HCT116 (cell line): ENCODE measurements around the gene PLCH2. TPM values are rescaled to one million over a fixed set of nuclear protein-coding genes. Genes with fewer than 3 reads are reported as not detected.

ENCODE experiments used
- ATAC-seq: fragments of 200-7000 bp; cut with Tn5 transposase; 2 replicates; pipeline ENCODE4 v1.9.1; 2020; ENCODE audit warnings: mild to moderate bottlenecking, moderate library complexity
- BruUV-seq: library from RNA; stranded (reverse); fragments of 400-500 nt; replicated peaks from 2 replicates; lab custom pipeline; 2021; lab: Mats Ljungman, UMichigan
- CTCF ChIA-PET: fragments of 300-600 bp; sonication (Branson Sonifier 250); formaldehyde crosslinking; loops from one replicate; lab custom pipeline; 2021; ENCODE audit warnings: antibody characterized with exemption; lab: Charles Lee
- POLR2A ChIA-PET: fragments of 300-600, 350-600 bp; sonication (Branson Sonifier 250); formaldehyde crosslinking; loops from one replicate; lab custom pipeline; 2021; ENCODE audit warnings: antibody characterized with exemption; lab: Charles Lee
- RAD21 ChIA-PET, 2 experiments: fragments of 300-600 bp; sonication (Branson Sonifier 250); formaldehyde crosslinking; loops; one replicate each; lab custom pipeline; 2023; ENCODE audit warnings: low total read pairs in 2 of 2; ENCODE audit not compliant: uncharacterized antibody in 2 of 2, unreplicated experiment in 2 of 2, low non-redundant PET in 1 of 2; lab: Charles Lee
- DNase-seq: peaks from one replicate; pipeline ENCODE4 v3.0.0-alpha.2; 2010; ENCODE audit warnings: low read depth, low spot score
- H2AFZ ChIP-seq: fragments of 200-600 bp; shearing (Covaris generic), sonication (generic); 2 replicates; pipeline ENCODE4 v1.6.1; 2017; ENCODE audit warnings: low read depth, mixed run types, mixed read lengths, antibody characterized with exemption, low read length; ENCODE audit not compliant: poor library complexity, severe bottlenecking
- H3K27ac ChIP-seq: 2 replicates; pipeline ENCODE4 v1.5.1; 2012; ENCODE audit warnings: low read depth, low read length
- H3K27me3 ChIP-seq: fragments of 200-600 bp; sonication (generic); 2 replicates; pipeline ENCODE4 v1.6.1; 2016; ENCODE audit warnings: mixed run types, low read length, mixed read lengths; ENCODE audit not compliant: insufficient read depth
- H3K36me3 ChIP-seq, 2 experiments: fragments of 200-500 bp in 1 of 2; fragments of 200-600 bp in 1 of 2; sonication (Bioruptor generic) in 1 of 2; sonication (generic) in 1 of 2; 2 replicates each; pipeline versions ENCODE4 v1.5.1 to v1.6.1; 2014 to 2016; ENCODE audit warnings: low read length in 2 of 2, inconsistent platforms in 1 of 2, mixed read lengths in 1 of 2, mixed run types in 1 of 2; ENCODE audit not compliant: insufficient read depth in 2 of 2, control insufficient read depth in 1 of 2
- H3K4me1 ChIP-seq, 2 experiments: fragments of 200-600 bp in 1 of 2; sonication (generic) in 1 of 2; 2 replicates each; pipeline versions ENCODE4 v1.5.1 to v1.6.1; 2012 to 2017; ENCODE audit warnings: low read length in 2 of 2, inconsistent platforms in 1 of 2, mild to moderate bottlenecking in 1 of 2, mixed read lengths in 1 of 2, mixed run types in 1 of 2, moderate library complexity in 1 of 2; ENCODE audit not compliant: insufficient read depth in 2 of 2, control insufficient read depth in 1 of 2
- H3K4me2 ChIP-seq: fragments of 200-600 bp; sonication (generic); 2 replicates; pipeline ENCODE4 v1.6.1; 2017; ENCODE audit warnings: mixed run types, low read length, mixed read lengths
- H3K4me3 ChIP-seq, 2 experiments: fragments of 200-600 bp in 1 of 2; sonication (generic) in 1 of 2; replicated peaks in 1 of 2; 2 replicates each; pipeline ENCODE4 v1.5.1; 2011 to 2016; ENCODE audit warnings: low read length in 2 of 2, control low read depth in 1 of 2, low read depth in 1 of 2, mild to moderate bottlenecking in 1 of 2, mixed read lengths in 1 of 2, mixed run types in 1 of 2
- H3K79me2 ChIP-seq: fragments of 200-600 bp; sonication (generic); 2 replicates; pipeline ENCODE4 v1.6.1; 2017; ENCODE audit warnings: mild to moderate bottlenecking, mixed run types, low read length, moderate library complexity, mixed read lengths; ENCODE audit not compliant: insufficient read depth
- H3K9ac ChIP-seq: fragments of 200-600 bp; sonication (generic); 2 replicates; pipeline ENCODE4 v1.6.1; 2016; ENCODE audit warnings: low read length, mixed read lengths
- H3K9me2 ChIP-seq: fragments of 200-600 bp; sonication (generic), shearing (Covaris generic); 2 replicates; pipeline ENCODE4 v1.6.1; 2017; ENCODE audit warnings: mixed run types, mild to moderate bottlenecking, moderate library complexity; ENCODE audit not compliant: insufficient read depth
- H3K9me3 ChIP-seq, 2 experiments: fragments of 200-500 bp in 1 of 2; fragments of 200-600 bp in 1 of 2; sonication (Bioruptor generic) in 1 of 2; sonication (generic) in 1 of 2; 2 replicates each; pipeline ENCODE4 v1.6.1; 2014 to 2017; ENCODE audit warnings: low read length in 2 of 2, mixed read lengths in 2 of 2, inconsistent platforms in 1 of 2, low read depth in 1 of 2, mild to moderate bottlenecking in 1 of 2, mixed run types in 1 of 2, moderate library complexity in 1 of 2; ENCODE audit not compliant: control insufficient read depth in 1 of 2, insufficient read depth in 1 of 2
- H4K20me1 ChIP-seq: fragments of 200-600 bp; sonication (generic), shearing (Covaris generic); 2 replicates; pipeline ENCODE4 v1.6.1; 2017; ENCODE audit warnings: mixed run types, mild to moderate bottlenecking, moderate library complexity; ENCODE audit not compliant: insufficient read depth
- ATF3 ChIP-seq: IDR thresholded peaks from 2 replicates; pipeline ENCODE4 v1.6.1; 2012
- CTCF ChIP-seq, 3 experiments: fragments of 200-600 bp in 1 of 3; sonication (generic) in 1 of 3; IDR thresholded peaks in 2 of 3; conservative IDR thresholded peaks in 1 of 3; 2 replicates each; pipeline ENCODE4 v1.5.1; 2012 to 2017; ENCODE audit warnings: low read depth in 2 of 3, low read length in 2 of 3, antibody characterized with exemption in 1 of 3, borderline replicate concordance in 1 of 3, control low read depth in 1 of 3, mild to moderate bottlenecking in 1 of 3, mixed read lengths in 1 of 3, mixed run types in 1 of 3, moderate library complexity in 1 of 3; ENCODE audit not compliant: insufficient read depth in 1 of 3
- EGR1 ChIP-seq: IDR thresholded peaks from 2 replicates; pipeline ENCODE4 v1.6.1; 2012; ENCODE audit warnings: low read depth
- ELF1 ChIP-seq: IDR thresholded peaks from 2 replicates; pipeline ENCODE4 v1.6.1; 2012; ENCODE audit warnings: low read depth, borderline replicate concordance
- EZH2 ChIP-seq: fragments of 200-600 bp; sonication (generic); IDR thresholded peaks from 2 replicates; pipeline ENCODE4 v1.6.1; 2017; ENCODE audit warnings: antibody characterized with exemption, mixed run types
- FOSL1 ChIP-seq: IDR thresholded peaks from 2 replicates; pipeline ENCODE4 v1.6.1; 2012; ENCODE audit warnings: low read depth
- POLR2AphosphoS5 ChIP-seq: IDR thresholded peaks from 2 replicates; pipeline ENCODE4 v1.6.1; 2011; ENCODE audit warnings: mild to moderate bottlenecking, low read depth, low read length, moderate library complexity
- RAD21 ChIP-seq: IDR thresholded peaks from 2 replicates; pipeline ENCODE4 v1.6.1; 2012; ENCODE audit warnings: low read depth, mild to moderate bottlenecking
- REST ChIP-seq: IDR thresholded peaks from 2 replicates; pipeline ENCODE4 v1.6.1; 2012; ENCODE audit warnings: low read depth
- SIN3A ChIP-seq: IDR thresholded peaks from 2 replicates; pipeline ENCODE4 v1.6.1; 2012; ENCODE audit warnings: low read depth
- SP1 ChIP-seq: IDR thresholded peaks from 2 replicates; pipeline ENCODE4 v1.6.1; 2012; ENCODE audit warnings: low read depth
- SRF ChIP-seq: IDR thresholded peaks from 2 replicates; pipeline ENCODE4 v1.6.1; 2012; ENCODE audit warnings: low read depth
- TCF7L2 ChIP-seq: IDR thresholded peaks from 2 replicates; pipeline ENCODE4 v1.7.0; 2011; ENCODE audit warnings: borderline replicate concordance, inconsistent platforms; ENCODE audit not compliant: insufficient read depth, insufficient read length; ENCODE audit errors: extremely low read depth
- YY1 ChIP-seq: IDR thresholded peaks from 2 replicates; pipeline ENCODE4 v1.6.1; 2011; ENCODE audit warnings: low read length, low read depth, moderate library complexity, mild to moderate bottlenecking; ENCODE audit not compliant: insufficient replicate concordance; ENCODE audit errors: extremely low read depth
- ZBTB33 ChIP-seq: IDR thresholded peaks from 2 replicates; pipeline ENCODE4 v1.6.1; 2011; ENCODE audit warnings: mild to moderate bottlenecking, low read length, moderate library complexity; ENCODE audit not compliant: insufficient replicate concordance; ENCODE audit errors: extremely low read depth
- intact Hi-C: fragments of 100-400 bp; cut with micrococcal nuclease; formaldehyde crosslinking; loops from 2 replicates; pipeline ENCODE4 v1.10.0; 2022
- total RNA-seq: library from RNA; stranded (reverse); gene quantifications from one replicate; pipeline ENCODE4 v1.2.1, GENCODE V29; 2021; ENCODE audit not compliant: unreplicated experiment

PLCH2 gene
- total RNA-seq, 1 experiment from 2014 or later: 2.0 TPM

- Histone ChIP-seq H3K27ac (no peak overlapping the region), H3K79me2 (no peaks in the 10 kb centered on the region), H2AFZ (no peak overlapping the region), H3K4me1 (peaks cover 12 to 31% of the 10 kb centered on the region in 2 experiments; a peak in 3 of 4 replicates), H3K9ac (peak overlapping the region; percentile 26; the same call in 1 of the 2 replicates), H3K9me3 (no peaks in the 10 kb centered on the region), H3K36me3 (no peaks in the 10 kb centered on the region), H4K20me1 (no peaks in the 10 kb centered on the region), H3K4me2 (peak overlapping the region; percentile 78), H3K9me2 (no peaks in the 10 kb centered on the region), H3K27me3 (no peaks in the 10 kb centered on the region), H3K4me3 (no peak overlapping the region)
- ATAC-seq (no peak), DNase-seq (no peak)
- BruUV-seq: no TSS peak
- ChIA-PET POLR2A (interaction anchor here (1.6 to 1.7 kb wide), 2 partner anchors 9 to 10 kb away, joined by 4 to 6 read pairs; partner anchors contain the start of gene PANK4), RAD21 (no interaction called here), CTCF (interaction anchor here (1.0 to 1.3 kb wide), 2 partner anchors 10 to 11 kb away, joined by 6 read pairs; partner anchors contain the start of gene PANK4)
- TF ChIP-seq CTCF (IDR thresholded peaks at IDR 0.05 in 2 of 3, conservative IDR thresholded peaks at IDR 0.05 in 1 of 3; ENCODE audit: borderline replicate concordance in 1 of 3, insufficient read depth in 1 of 3, low read depth in 2 of 3, low read length in 2 of 3) (no peak), YY1 (no peak), TCF7L2 (no peak), SIN3A (no peak), EGR1 (no peak), EZH2 (no peak), ELF1 (no peak), SRF (no peak), REST (no peak), RAD21 (no peak), POLR2AphosphoS5 (no peak), ZBTB33 (no peak), SP1 (no peak), ATF3 (no peak), FOSL1 (no peak)
- intact Hi-C loops: no loop called here
Observed at GRCh38 chr1:2535455-2535854, 59.4 kb downstream of the PLCH2 start.
